Mononuclear cell (primary cell): Measurements from ENCODE around the gene HSD17B2. TPM values are rescaled to one million over a fixed set of nuclear protein-coding genes. Genes with fewer than 3 reads are reported as not detected.
"Not testable (repeated sequence)": the region's sequence is repeated elsewhere in the genome, so short reads cannot be mapped to it uniquely, and the experiment has no call there.

ENCODE experiments used
- H3K27me3 ChIP-seq: 2 replicates; pipeline ENCODE4 v1.6.0; 2011; ENCODE audit warnings: low read length, control low read depth; ENCODE audit not compliant: insufficient read depth
- H3K4me1 ChIP-seq: 2 replicates; pipeline ENCODE4 v1.5.1; 2011; ENCODE audit warnings: mild to moderate bottlenecking, low read length, control low read depth; ENCODE audit not compliant: insufficient read depth
- H3K4me3 ChIP-seq: 2 replicates; pipeline ENCODE4 v1.5.1; 2011; ENCODE audit warnings: mild to moderate bottlenecking, low read length, moderate library complexity
- H3K9me3 ChIP-seq: 2 replicates; pipeline ENCODE4 v1.5.1; 2011; ENCODE audit warnings: low read depth, mild to moderate bottlenecking, control low read depth, low read length
- total RNA-seq: library from RNA; depleted of rRNA; stranded (reverse); fragments of >200 nt; gene quantifications from one replicate; pipeline ENCODE4 v1.2.3, GENCODE V29; 2012

HSD17B2 gene
- total RNA-seq: not detected

GRCh38 chr16:82034981-82035612 lies at the start of gene HSD17B2:
Gene HSD17B2, plus strand, starts transcription at chr16:82035253. Its CDS starts 172 bp downstream, at chr16:82035425.
- Histone ChIP-seq H3K9me3 (no peaks in the 10 kb centered on the region), H3K27me3 (peaks cover 3% of the 10 kb centered on the region), H3K4me3 (no peak within 1 kb of the TSS), H3K4me1 (no peaks in the 10 kb centered on the region)

GRCh38 chr16:81987121-81987520 lies 47.9 kb upstream of the HSD17B2 start:
- H3K9me3 ChIP-seq: no peaks in the 10 kb centered on the region
- H3K4me1 ChIP-seq: no peaks in the 10 kb centered on the region
- no peaks in the 10 kb centered on the region for H3K27me3 ChIP-seq
- no peak overlapping the region for H3K4me3 ChIP-seq

GRCh38 chr16:81987706-81988105 lies 47.3 kb upstream of the HSD17B2 start:
- Histone ChIP-seq H3K27me3 (no peaks in the 10 kb centered on the region), H3K4me1 (no peaks in the 10 kb centered on the region), H3K4me3 (no peak overlapping the region), H3K9me3 (no peaks in the 10 kb centered on the region)

- no peaks in the 10 kb centered on the region for H3K27me3 ChIP-seq
- H3K4me3 ChIP-seq: no peak overlapping the region
- no peaks in the 10 kb centered on the region for H3K4me1 ChIP-seq
- no peaks in the 10 kb centered on the region for H3K9me3 ChIP-seq
These were observed 42.2 kb upstream of the HSD17B2 start for GRCh38 chr16:81992859-81993258.

- no peaks in the 10 kb centered on the region for H3K27me3 ChIP-seq
- H3K9me3 ChIP-seq: no peaks in the 10 kb centered on the region
- H3K4me1 ChIP-seq: no peaks in the 10 kb centered on the region
- no peak overlapping the region for H3K4me3 ChIP-seq
These were observed 40.6 kb upstream of the HSD17B2 start for GRCh38 chr16:81994485-81994884.

GRCh38 chr16:81995651-81996050 lies 39.4 kb upstream of the HSD17B2 start:
- Histone ChIP-seq H3K4me3 (no peak overlapping the region), H3K9me3 (no peaks in the 10 kb centered on the region), H3K4me1 (no peaks in the 10 kb centered on the region), H3K27me3 (no peaks in the 10 kb centered on the region)

GRCh38 chr16:81996664-81997509 lies 38.2 kb upstream of the HSD17B2 start:
- Histone ChIP-seq H3K4me1 (no peaks in the 10 kb centered on the region), H3K27me3 (no peaks in the 10 kb centered on the region), H3K9me3 (no peaks in the 10 kb centered on the region), H3K4me3 (no peak overlapping the region)

- H3K27me3 ChIP-seq: no peaks in the 10 kb centered on the region
- H3K4me3 ChIP-seq: no peak overlapping the region
- no peaks in the 10 kb centered on the region for H3K9me3 ChIP-seq
- no peaks in the 10 kb centered on the region for H3K4me1 ChIP-seq
These were observed 37.3 kb upstream of the HSD17B2 start for GRCh38 chr16:81997738-81998137.

- Histone ChIP-seq H3K4me1 (no peaks in the 10 kb centered on the region), H3K4me3 (no peak overlapping the region), H3K9me3 (no peaks in the 10 kb centered on the region), H3K27me3 (no peaks in the 10 kb centered on the region)
These were observed 32.2 kb upstream of the HSD17B2 start for GRCh38 chr16:82002831-82003230.

GRCh38 chr16:82004601-82005000 lies 30.5 kb upstream of the HSD17B2 start:
- Histone ChIP-seq H3K27me3 (no peaks in the 10 kb centered on the region), H3K4me1 (no peaks in the 10 kb centered on the region), H3K4me3 (no peak overlapping the region), H3K9me3 (no peaks in the 10 kb centered on the region)

GRCh38 chr16:82005027-82005830 lies 29.8 kb upstream of the HSD17B2 start:
- H3K4me3 ChIP-seq: no peak overlapping the region
- no peaks in the 10 kb centered on the region for H3K9me3 ChIP-seq
- no peaks in the 10 kb centered on the region for H3K4me1 ChIP-seq
- no peaks in the 10 kb centered on the region for H3K27me3 ChIP-seq

- no peaks in the 10 kb centered on the region for H3K27me3 ChIP-seq
- H3K4me1 ChIP-seq: peaks cover 6% of the 10 kb centered on the region
- H3K4me3 ChIP-seq: no peak overlapping the region
- H3K9me3 ChIP-seq: no peaks in the 10 kb centered on the region
These were observed 29.0 kb upstream of the HSD17B2 start for GRCh38 chr16:82006036-82006435.

GRCh38 chr16:82007189-82007588 lies 27.9 kb upstream of the HSD17B2 start:
- H3K9me3 ChIP-seq: no peaks in the 10 kb centered on the region
- H3K4me1 ChIP-seq: peaks cover 10% of the 10 kb centered on the region
- no peak overlapping the region for H3K4me3 ChIP-seq
- H3K27me3 ChIP-seq: no peaks in the 10 kb centered on the region

- peaks cover 10% of the 10 kb centered on the region for H3K4me1 ChIP-seq
- H3K27me3 ChIP-seq: peaks cover 4% of the 10 kb centered on the region
- no peaks in the 10 kb centered on the region for H3K9me3 ChIP-seq
- no peak overlapping the region for H3K4me3 ChIP-seq
These were observed 26.0 kb upstream of the HSD17B2 start for GRCh38 chr16:82008957-82009592.

GRCh38 chr16:82009789-82010188 lies 25.3 kb upstream of the HSD17B2 start:
- not testable (repeated sequence) for H3K27me3 ChIP-seq, H3K4me1 ChIP-seq, H3K9me3 ChIP-seq

More at GRCh38 chr16:82009789-82010188, 25.3 kb upstream of the HSD17B2 start:
- H3K4me3 ChIP-seq: not testable (repeated sequence)
